Measurements from ENCODE around the gene SKA3.

Gene SKA3

GRCh38 chr13:21117104-21117809 lies 59.1 kb downstream of the SKA3 start:
- no peak overlapping the region for H3K4me3 ChIP-seq (ENCODE audit: extremely low read depth, insufficient read depth, low read length, poor library complexity, severe bottlenecking)
- H3K9me3 ChIP-seq (ENCODE audit: control insufficient read depth, low read length), result no peaks in the 10 kb centered on the region
- H3K36me3 ChIP-seq (ENCODE audit: control insufficient read depth, insufficient read depth, low read length), result no peaks in the 10 kb centered on the region
- no peak overlapping the region for H3K27ac ChIP-seq (ENCODE audit: low read depth, low read length, severe bottlenecking)
- 100% methylated on average over 1 of the region's 1 CpG; no CpG with 5 or more reads in 1 of the 2 experiments for WGBS, 2 experiments (ENCODE audit: insufficient coverage in 2 of 2)
- no peaks in the 10 kb centered on the region for H3K4me1 ChIP-seq (ENCODE audit: control insufficient read depth, insufficient read depth, low read length, poor library complexity, severe bottlenecking)

GRCh38 chr13:21116141-21116540 lies 60.2 kb downstream of the SKA3 start:
- no peak overlapping the region for H3K27ac ChIP-seq (ENCODE audit: low read depth, low read length, severe bottlenecking)
- H3K36me3 ChIP-seq (ENCODE audit: control insufficient read depth, insufficient read depth, low read length), result no peaks in the 10 kb centered on the region
- H3K4me3 ChIP-seq (ENCODE audit: extremely low read depth, insufficient read depth, low read length, poor library complexity, severe bottlenecking), result no peak overlapping the region
- H3K9me3 ChIP-seq (ENCODE audit: control insufficient read depth, low read length), result no peaks in the 10 kb centered on the region
- no peaks in the 10 kb centered on the region for H3K4me1 ChIP-seq (ENCODE audit: control insufficient read depth, insufficient read depth, low read length, poor library complexity, severe bottlenecking)
- WGBS, 2 experiments (ENCODE audit: insufficient coverage in 2 of 2), result 89 to 94% methylated on average over 2 to 6 of the region's 6 CpGs

DNA sequence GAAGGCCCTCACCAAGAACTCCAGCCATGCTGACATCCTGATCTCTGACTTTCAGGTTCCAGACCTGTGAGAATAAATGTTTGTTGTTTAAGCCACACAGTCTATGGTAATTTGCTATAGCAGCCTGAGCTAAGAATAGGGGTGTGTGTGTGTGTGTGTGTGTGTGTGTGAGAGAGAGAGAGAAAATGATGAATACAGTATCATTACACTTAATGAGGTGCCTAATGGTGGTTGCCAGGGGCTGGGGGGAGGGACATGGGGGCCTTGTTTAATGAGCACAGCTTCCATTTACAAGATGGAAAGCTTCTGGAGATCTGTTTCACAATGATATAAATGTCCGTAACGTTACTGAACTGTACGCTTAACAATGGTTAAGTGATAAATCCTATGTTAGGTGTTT lies 61.1 kb downstream of the SKA3 start:
- no peaks in the 10 kb centered on the region for H3K9me3 ChIP-seq (ENCODE audit: control insufficient read depth, low read length)
- no peaks in the 10 kb centered on the region for H3K36me3 ChIP-seq (ENCODE audit: control insufficient read depth, insufficient read depth, low read length)
- no peak overlapping the region for H3K27ac ChIP-seq (ENCODE audit: low read depth, low read length, severe bottlenecking)
- H3K4me1 ChIP-seq (ENCODE audit: control insufficient read depth, insufficient read depth, low read length, poor library complexity, severe bottlenecking), result no peaks in the 10 kb centered on the region
- WGBS, 2 experiments (ENCODE audit: insufficient coverage in 2 of 2), result 100% methylated on average over 1 of the region's 3 CpGs; no CpG with 5 or more reads in 1 of the 2 experiments
- no peak overlapping the region for H3K4me3 ChIP-seq (ENCODE audit: extremely low read depth, insufficient read depth, low read length, poor library complexity, severe bottlenecking)

DNA sequence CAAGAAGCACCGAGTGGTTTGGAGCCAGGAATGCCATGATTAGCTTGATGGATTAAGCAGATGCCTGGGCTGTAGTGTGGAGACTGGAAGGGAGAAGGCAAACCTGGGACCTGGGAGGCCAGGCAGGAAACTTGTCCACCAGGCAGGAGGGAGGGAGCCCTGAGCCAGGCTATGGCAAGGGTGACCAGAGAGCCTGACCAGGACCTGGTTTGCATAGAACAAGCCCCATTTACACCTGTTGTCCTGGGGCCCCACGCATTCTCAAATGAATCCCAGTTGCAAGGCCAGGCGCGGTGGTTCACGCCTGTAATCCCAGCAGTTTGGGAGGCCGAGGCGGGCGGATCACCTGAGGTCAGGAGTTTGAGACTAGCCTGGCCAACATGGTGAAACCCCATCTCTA lies 64.8 kb downstream of the SKA3 start:
- Histone ChIP-seq H3K9me3 (ENCODE audit: control insufficient read depth, low read length) (no peaks in the 10 kb centered on the region), H3K4me3 (ENCODE audit: extremely low read depth, insufficient read depth, low read length, poor library complexity, severe bottlenecking) (no peak overlapping the region), H3K4me1 (ENCODE audit: control insufficient read depth, insufficient read depth, low read length, poor library complexity, severe bottlenecking) (no peaks in the 10 kb centered on the region), H3K27ac (ENCODE audit: low read depth, low read length, severe bottlenecking) (no peak overlapping the region), H3K36me3 (ENCODE audit: control insufficient read depth, insufficient read depth, low read length) (no peaks in the 10 kb centered on the region)
- WGBS, 2 experiments (ENCODE audit: insufficient coverage in 2 of 2), result 84 to 100% methylated on average over 1 to 6 of the region's 8 CpGs

- 91 to 98% methylated on average over 7 of the region's 7 CpGs for WGBS, 2 experiments (ENCODE audit: insufficient coverage in 2 of 2)
- Histone ChIP-seq H3K9me3 (ENCODE audit: control insufficient read depth, low read length) (no peaks in the 10 kb centered on the region), H3K4me1 (ENCODE audit: control insufficient read depth, insufficient read depth, low read length, poor library complexity, severe bottlenecking) (no peaks in the 10 kb centered on the region), H3K36me3 (ENCODE audit: control insufficient read depth, insufficient read depth, low read length) (no peaks in the 10 kb centered on the region), H3K27ac (ENCODE audit: low read depth, low read length, severe bottlenecking) (no peak overlapping the region), H3K4me3 (ENCODE audit: extremely low read depth, insufficient read depth, low read length, poor library complexity, severe bottlenecking) (no peak overlapping the region)
Measured at GRCh38 chr13:21109168-21109567, 67.2 kb downstream of the SKA3 start.

- 83% methylated on average over 3 of the region's 4 CpGs; no CpG with 5 or more reads in 1 of the 2 experiments for WGBS, 2 experiments (ENCODE audit: insufficient coverage in 2 of 2)
- H3K9me3 ChIP-seq (ENCODE audit: control insufficient read depth, low read length), result no peaks in the 10 kb centered on the region
- no peak overlapping the region for H3K27ac ChIP-seq (ENCODE audit: low read depth, low read length, severe bottlenecking)
- H3K4me1 ChIP-seq (ENCODE audit: control insufficient read depth, insufficient read depth, low read length, poor library complexity, severe bottlenecking), result no peaks in the 10 kb centered on the region
- no peak overlapping the region for H3K4me3 ChIP-seq (ENCODE audit: extremely low read depth, insufficient read depth, low read length, poor library complexity, severe bottlenecking)
- H3K36me3 ChIP-seq (ENCODE audit: control insufficient read depth, insufficient read depth, low read length), result no peaks in the 10 kb centered on the region
Measured at GRCh38 chr13:21106089-21106488, 70.3 kb downstream of the SKA3 start.

GRCh38 chr13:21104199-21105019 lies 71.9 kb downstream of the SKA3 start:
- no peaks in the 10 kb centered on the region for H3K36me3 ChIP-seq (ENCODE audit: control insufficient read depth, insufficient read depth, low read length)
- no peak overlapping the region for H3K4me3 ChIP-seq (ENCODE audit: extremely low read depth, insufficient read depth, low read length, poor library complexity, severe bottlenecking)
- H3K9me3 ChIP-seq (ENCODE audit: control insufficient read depth, low read length), result no peaks in the 10 kb centered on the region
- 92 to 99% methylated on average over 21 to 33 of the region's 37 CpGs for WGBS, 2 experiments (ENCODE audit: insufficient coverage in 2 of 2)
- H3K4me1 ChIP-seq (ENCODE audit: control insufficient read depth, insufficient read depth, low read length, poor library complexity, severe bottlenecking), result no peaks in the 10 kb centered on the region
- no peak overlapping the region for H3K27ac ChIP-seq (ENCODE audit: low read depth, low read length, severe bottlenecking)

Measured in mesodermal cell (in vitro differentiated cells).